ENCODE results near the gene ATG101. TPM values are rescaled to one million over a fixed set of nuclear protein-coding genes. Genes with fewer than 3 reads are reported as not detected.

ATG101 gene
- total and polyA plus RNA-seq, 2 of the 13 experiments (the other 11 are each of a cell fraction or from before 2014, with no cell fraction given): 58.2 to 67.7 TPM

DNA sequence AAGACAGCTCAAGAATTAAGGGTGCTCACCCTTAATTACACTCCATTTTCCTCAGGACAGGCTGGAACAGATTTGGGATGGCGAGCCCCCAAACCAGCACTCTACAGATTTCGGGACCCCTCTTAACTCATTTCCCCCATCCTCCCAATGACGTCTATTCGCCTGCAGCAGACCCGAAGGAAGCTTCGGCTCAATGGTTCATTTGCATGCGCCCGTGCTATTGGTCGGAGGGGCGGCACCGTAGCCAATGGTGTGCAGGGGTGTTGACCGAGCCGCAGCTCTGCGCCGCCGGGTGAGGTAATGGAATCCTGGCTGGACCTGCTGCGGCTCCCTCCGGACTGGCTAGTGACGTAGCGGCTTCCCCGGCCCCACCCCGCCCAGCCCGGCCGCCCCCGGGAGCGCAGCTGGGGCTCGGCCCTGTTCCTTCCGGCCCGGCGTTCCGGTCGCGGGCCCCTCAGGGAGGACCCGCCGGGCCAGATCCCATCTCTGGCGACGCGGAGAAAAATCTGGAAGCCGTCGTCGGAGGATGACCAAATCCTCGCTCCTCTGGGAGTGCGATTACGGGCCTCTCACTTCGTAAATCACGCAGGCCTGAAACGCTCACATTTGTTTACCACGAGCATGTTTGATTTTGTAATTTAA is 36.9 kb upstream of the ATG101 start (continued):
- TF ChIP-seq, protein P1, sequence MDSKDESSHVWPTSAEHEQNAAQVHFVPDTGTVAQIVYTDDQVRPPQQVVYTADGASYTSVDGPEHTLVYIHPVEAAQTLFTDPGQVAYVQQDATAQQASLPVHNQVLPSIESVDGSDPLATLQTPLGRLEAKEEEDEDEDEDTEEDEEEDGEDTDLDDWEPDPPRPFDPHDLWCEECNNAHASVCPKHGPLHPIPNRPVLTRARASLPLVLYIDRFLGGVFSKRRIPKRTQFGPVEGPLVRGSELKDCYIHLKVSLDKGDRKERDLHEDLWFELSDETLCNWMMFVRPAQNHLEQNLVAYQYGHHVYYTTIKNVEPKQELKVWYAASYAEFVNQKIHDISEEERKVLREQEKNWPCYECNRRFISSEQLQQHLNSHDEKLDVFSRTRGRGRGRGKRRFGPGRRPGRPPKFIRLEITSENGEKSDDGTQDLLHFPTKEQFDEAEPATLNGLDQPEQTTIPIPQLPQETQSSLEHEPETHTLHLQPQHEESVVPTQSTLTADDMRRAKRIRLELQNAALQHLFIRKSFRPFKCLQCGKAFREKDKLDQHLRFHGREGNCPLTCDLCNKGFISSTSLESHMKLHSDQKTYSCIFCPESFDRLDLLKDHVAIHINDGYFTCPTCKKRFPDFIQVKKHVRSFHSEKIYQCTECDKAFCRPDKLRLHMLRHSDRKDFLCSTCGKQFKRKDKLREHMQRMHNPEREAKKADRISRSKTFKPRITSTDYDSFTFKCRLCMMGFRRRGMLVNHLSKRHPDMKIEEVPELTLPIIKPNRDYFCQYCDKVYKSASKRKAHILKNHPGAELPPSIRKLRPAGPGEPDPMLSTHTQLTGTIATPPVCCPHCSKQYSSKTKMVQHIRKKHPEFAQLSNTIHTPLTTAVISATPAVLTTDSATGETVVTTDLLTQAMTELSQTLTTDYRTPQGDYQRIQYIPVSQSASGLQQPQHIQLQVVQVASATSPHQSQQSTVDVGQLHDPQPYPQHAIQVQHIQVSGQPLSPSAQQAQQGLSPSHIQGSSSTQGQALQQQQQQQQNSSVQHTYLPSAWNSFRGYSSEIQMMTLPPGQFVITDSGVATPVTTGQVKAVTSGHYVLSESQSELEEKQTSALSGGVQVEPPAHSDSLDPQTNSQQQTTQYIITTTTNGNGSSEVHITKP (CRISPR knock-in tag; IDR thresholded peaks at IDR 0.05; ENCODE audit: low read depth): no peak
- TF ChIP-seq ZNF350 (CRISPR knock-in tag; IDR thresholded peaks at IDR 0.05; ENCODE audit: borderline replicate concordance, low read depth): no peak
- TF ChIP-seq RFX5 (IDR thresholded peaks at IDR 0.05; ENCODE audit: low read depth, low read length): peak; percentile 68; the same call in 1 of the 2 replicates
- peak; percentile 22; the same call in 1 of the 2 replicates for TF ChIP-seq ZNF501 (CRISPR knock-in tag; IDR thresholded peaks at IDR 0.05)
- TF ChIP-seq, protein P2, sequence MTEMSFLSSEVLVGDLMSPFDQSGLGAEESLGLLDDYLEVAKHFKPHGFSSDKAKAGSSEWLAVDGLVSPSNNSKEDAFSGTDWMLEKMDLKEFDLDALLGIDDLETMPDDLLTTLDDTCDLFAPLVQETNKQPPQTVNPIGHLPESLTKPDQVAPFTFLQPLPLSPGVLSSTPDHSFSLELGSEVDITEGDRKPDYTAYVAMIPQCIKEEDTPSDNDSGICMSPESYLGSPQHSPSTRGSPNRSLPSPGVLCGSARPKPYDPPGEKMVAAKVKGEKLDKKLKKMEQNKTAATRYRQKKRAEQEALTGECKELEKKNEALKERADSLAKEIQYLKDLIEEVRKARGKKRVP (CRISPR knock-in tag; IDR thresholded peaks at IDR 0.05): no peak
- no peak for TF ChIP-seq RBM39 (IDR thresholded peaks at IDR 0.05; ENCODE audit: low read depth, low read length, poor library complexity, severe bottlenecking)
- peak; percentile 37; the same call in 1 of the 2 replicates for TF ChIP-seq ZNF567 (CRISPR knock-in tag; IDR thresholded peaks at IDR 0.05; ENCODE audit: borderline replicate concordance)
- no peak for TF ChIP-seq KLF9 (CRISPR knock-in tag; IDR thresholded peaks at IDR 0.05; ENCODE audit: low read depth)
- TF ChIP-seq ZNF674 (CRISPR knock-in tag; IDR thresholded peaks at IDR 0.05; ENCODE audit: low read depth): no peak
- TF ChIP-seq GABPA (IDR thresholded peaks at IDR 0.05; ENCODE audit: low read depth, low read length): peak; percentile 30; the same call in 1 of the 2 replicates
- peak; percentile 58; the same call in 1 of the 2 replicates for TF ChIP-seq GABPA (CRISPR knock-in tag; IDR thresholded peaks at IDR 0.05; ENCODE audit: low read depth)
- no peak for TF ChIP-seq ZNF253 (CRISPR knock-in tag; IDR thresholded peaks at IDR 0.05; ENCODE audit: borderline replicate concordance)
- TF ChIP-seq KLF11 (CRISPR knock-in tag; IDR thresholded peaks at IDR 0.05): no peak
- TF ChIP-seq ARHGAP35 (CRISPR knock-in tag; IDR thresholded peaks at IDR 0.05; ENCODE audit: borderline replicate concordance): no peak
- TF ChIP-seq PHB2 (IDR thresholded peaks at IDR 0.05; ENCODE audit: partially characterized antibody): no peak
- TF ChIP-seq, protein P3, sequence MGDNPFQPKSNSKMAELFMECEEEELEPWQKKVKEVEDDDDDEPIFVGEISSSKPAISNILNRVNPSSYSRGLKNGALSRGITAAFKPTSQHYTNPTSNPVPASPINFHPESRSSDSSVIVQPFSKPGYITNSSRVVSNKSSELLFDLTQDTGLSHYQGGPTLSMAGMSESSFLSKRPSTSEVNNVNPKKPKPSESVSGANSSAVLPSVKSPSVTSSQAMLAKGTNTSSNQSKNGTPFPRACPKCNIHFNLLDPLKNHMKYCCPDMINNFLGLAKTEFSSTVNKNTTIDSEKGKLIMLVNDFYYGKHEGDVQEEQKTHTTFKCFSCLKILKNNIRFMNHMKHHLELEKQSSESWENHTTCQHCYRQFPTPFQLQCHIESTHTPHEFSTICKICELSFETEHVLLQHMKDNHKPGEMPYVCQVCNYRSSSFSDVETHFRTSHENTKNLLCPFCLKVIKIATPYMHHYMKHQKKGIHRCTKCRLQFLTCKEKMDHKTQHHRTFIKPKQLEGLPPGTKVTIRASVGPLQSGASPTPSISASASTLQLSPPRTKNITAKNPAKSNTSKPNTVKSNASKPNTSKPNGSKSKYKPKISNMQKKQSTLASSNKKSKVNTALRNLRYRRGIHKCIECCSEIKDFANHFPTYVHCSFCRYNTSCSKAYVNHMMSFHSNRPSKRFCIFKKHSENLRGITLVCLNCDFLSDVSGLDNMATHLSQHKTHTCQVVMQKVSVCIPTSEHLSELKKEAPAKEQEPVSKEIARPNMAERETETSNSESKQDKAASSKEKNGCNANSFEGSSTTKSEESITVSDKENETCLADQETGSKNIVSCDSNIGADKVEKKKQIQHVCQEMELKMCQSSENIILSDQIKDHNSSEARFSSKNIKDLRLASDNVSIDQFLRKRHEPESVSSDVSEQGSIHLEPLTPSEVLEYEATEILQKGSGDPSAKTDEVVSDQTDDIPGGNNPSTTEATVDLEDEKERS (CRISPR knock-in tag; IDR thresholded peaks at IDR 0.05): no peak
- TF ChIP-seq, protein P4, sequence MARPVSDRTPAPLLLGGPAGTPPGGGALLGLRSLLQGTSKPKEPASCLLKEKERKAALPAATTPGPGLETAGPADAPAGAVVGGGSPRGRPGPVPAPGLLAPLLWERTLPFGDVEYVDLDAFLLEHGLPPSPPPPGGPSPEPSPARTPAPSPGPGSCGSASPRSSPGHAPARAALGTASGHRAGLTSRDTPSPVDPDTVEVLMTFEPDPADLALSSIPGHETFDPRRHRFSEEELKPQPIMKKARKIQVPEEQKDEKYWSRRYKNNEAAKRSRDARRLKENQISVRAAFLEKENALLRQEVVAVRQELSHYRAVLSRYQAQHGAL (CRISPR knock-in tag; IDR thresholded peaks at IDR 0.05; ENCODE audit: not compliant biosample characterization): no peak
- no peak for TF ChIP-seq CENPT (CRISPR knock-in tag; IDR thresholded peaks at IDR 0.05; ENCODE audit: low read depth)
- no peak for TF ChIP-seq U2AF2 (IDR thresholded peaks at IDR 0.05; ENCODE audit: low read depth, low read length)
- TF ChIP-seq HDAC6 (IDR thresholded peaks at IDR 0.05; ENCODE audit: low read depth, low read length): no peak
- no peak for TF ChIP-seq ZNF44 (CRISPR knock-in tag; IDR thresholded peaks at IDR 0.05)

All from HepG2 (cell line).